WTC11 (cell line): ENCODE data around the gene PUSL1. TPM values are rescaled to one million over a fixed set of nuclear protein-coding genes. Genes with fewer than 3 reads are reported as not detected.

Experiments
- AFF4 ChIP-seq: sonication (generic); formaldehyde crosslinking; IDR thresholded peaks from 2 replicates; pipeline ENCODE4 v1.8.1; 2023; ENCODE audit warnings: mild to moderate bottlenecking, missing genetic modification reagents, borderline replicate concordance
- ATF2 ChIP-seq: sonication (generic); formaldehyde crosslinking; IDR thresholded peaks from 2 replicates; pipeline ENCODE4 v1.8.1; 2022; ENCODE audit warnings: low read depth, missing genetic modification reagents, borderline replicate concordance
- ELF4 ChIP-seq: sonication (generic); formaldehyde crosslinking; IDR thresholded peaks from 2 replicates; pipeline ENCODE4 v1.8.1; 2022; ENCODE audit warnings: low read depth, mild to moderate bottlenecking, moderate library complexity, missing genetic modification reagents
- EMX1 ChIP-seq: fragments of 250-450 bp; sonication (Bioruptor Pico); IDR thresholded peaks from 2 replicates; pipeline ENCODE4 v1.8.0; 2021; ENCODE audit warnings: mild to moderate bottlenecking
- FOXJ3 ChIP-seq: sonication (generic); formaldehyde crosslinking; IDR thresholded peaks from 2 replicates; pipeline ENCODE4 v1.9.0; 2021; ENCODE audit warnings: missing genetic modification reagents, mild to moderate bottlenecking, borderline replicate concordance
- FOXP1 ChIP-seq: sonication (generic); formaldehyde crosslinking; IDR thresholded peaks from 2 replicates; pipeline ENCODE4 v1.8.0; 2022; ENCODE audit warnings: missing genetic modification reagents, mild to moderate bottlenecking, moderate library complexity, borderline replicate concordance
- GABPB1 ChIP-seq: sonication (generic); formaldehyde crosslinking; IDR thresholded peaks from 2 replicates; pipeline ENCODE4 v1.8.1; 2023; ENCODE audit warnings: mild to moderate bottlenecking, missing genetic modification reagents
- IRF2 ChIP-seq: sonication (generic); formaldehyde crosslinking; IDR thresholded peaks from 2 replicates; pipeline ENCODE4 v1.8.0; 2022; ENCODE audit warnings: low read depth, missing genetic modification reagents, borderline replicate concordance
- MYBL2 ChIP-seq: sonication (generic); formaldehyde crosslinking; IDR thresholded peaks from 2 replicates; pipeline ENCODE4 v1.8.1; 2023; ENCODE audit warnings: mild to moderate bottlenecking, moderate library complexity, missing genetic modification reagents
- NFATC4 ChIP-seq: fragments of 250-450 bp; sonication (Bioruptor Pico); IDR thresholded peaks from 2 replicates; pipeline ENCODE4 v1.9.0; 2021; ENCODE audit warnings: mild to moderate bottlenecking
- PRRX2 ChIP-seq: fragments of 250-450 bp; sonication (Bioruptor Pico); IDR thresholded peaks from 2 replicates; pipeline ENCODE4 v1.8.0; 2021; ENCODE audit warnings: mild to moderate bottlenecking
- STAT6 ChIP-seq: sonication (generic); formaldehyde crosslinking; conservative IDR thresholded peaks from 2 replicates; pipeline ENCODE4 v1.8.1; 2023; ENCODE audit warnings: mild to moderate bottlenecking, low read depth, missing genetic modification reagents, moderate library complexity
- TEAD1 ChIP-seq: sonication (generic); formaldehyde crosslinking; IDR thresholded peaks from 2 replicates; pipeline ENCODE4 v1.8.0; 2022; ENCODE audit warnings: mild to moderate bottlenecking, missing genetic modification reagents
- ZBTB21 ChIP-seq: sonication (generic); formaldehyde crosslinking; IDR thresholded peaks from 2 replicates; pipeline ENCODE4 v1.8.1; 2023; ENCODE audit warnings: mild to moderate bottlenecking, missing genetic modification reagents, borderline replicate concordance
- ZNF121 ChIP-seq: sonication (generic); formaldehyde crosslinking; IDR thresholded peaks from 2 replicates; pipeline ENCODE4 v1.8.0; 2023; ENCODE audit warnings: missing genetic modification reagents
- ZNF281 ChIP-seq: sonication (generic); formaldehyde crosslinking; IDR thresholded peaks from 2 replicates; pipeline ENCODE4 v1.8.0; 2023; ENCODE audit warnings: mild to moderate bottlenecking, missing genetic modification reagents
- ZNF317 ChIP-seq: sonication (generic); formaldehyde crosslinking; IDR thresholded peaks from 2 replicates; pipeline ENCODE4 v1.8.1; 2023; ENCODE audit warnings: low read depth, mild to moderate bottlenecking, moderate library complexity, missing genetic modification reagents, borderline replicate concordance
- total RNA-seq: library from RNA; stranded (reverse); gene quantifications from 3 replicates; pipeline ENCODE4 v1.2.3, GENCODE V29; 2021
- TF ChIP-seq, protein P1 (sequence below): sonication (generic); formaldehyde crosslinking; IDR thresholded peaks from 2 replicates; pipeline ENCODE4 v1.8.0; 2023; ENCODE audit warnings: missing genetic modification reagents, mild to moderate bottlenecking, borderline replicate concordance
- TF ChIP-seq, protein P2 (sequence below): sonication (generic); formaldehyde crosslinking; IDR thresholded peaks from 2 replicates; pipeline ENCODE4 v1.8.1; 2022; ENCODE audit warnings: low read depth, mild to moderate bottlenecking, moderate library complexity, missing genetic modification reagents, borderline replicate concordance
- TF ChIP-seq, protein P3 (sequence below): sonication (generic); formaldehyde crosslinking; IDR thresholded peaks from 2 replicates; pipeline ENCODE4 v1.8.1; 2023; ENCODE audit warnings: mild to moderate bottlenecking, missing genetic modification reagents, moderate library complexity

PUSL1 gene
- total RNA-seq, 1 experiment from 2014 or later = 51.5 TPM

DNA sequence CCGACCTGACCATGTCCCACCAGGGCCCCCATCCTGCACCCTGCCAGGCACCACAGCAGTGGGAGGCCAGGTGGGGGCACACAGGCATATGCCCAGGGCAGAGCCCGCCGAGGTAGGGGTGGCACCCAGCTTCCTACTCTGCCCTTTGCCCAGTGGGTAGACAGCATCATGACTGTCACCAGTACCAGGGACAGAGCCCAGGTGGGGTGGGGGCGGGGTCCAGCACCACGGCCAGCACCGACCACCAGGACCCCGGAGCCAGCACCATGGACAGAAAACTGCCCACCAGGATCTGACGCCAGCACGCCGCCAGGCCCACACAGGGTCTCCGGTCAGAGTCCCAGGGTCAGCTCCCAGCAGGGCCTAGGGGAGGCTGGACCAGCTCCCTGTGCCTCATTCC lies 26.4 kb downstream of the PUSL1 start (continued):
- TF ChIP-seq EMX1 (peak; percentile 74; the same call in 1 of the 2 replicates), ZNF281 (CRISPR knock-in tag) (peak; percentile 100), TEAD1 (CRISPR knock-in tag) (peak; percentile 100), PRRX2 (peak; percentile 86; the same call in 1 of the 2 replicates), ZNF317 (CRISPR knock-in tag) (peak; percentile 93), ZBTB21 (peak; percentile 97), ELF4 (CRISPR knock-in tag) (peak; percentile 99), AFF4 (peak; percentile 99; the same call in 1 of the 2 replicates), GABPB1 (no peak; the same call in 1 of the 2 replicates), FOXJ3 (CRISPR knock-in tag) (peak; percentile 99), ATF2 (CRISPR knock-in tag) (peak; percentile 98), ZNF121 (CRISPR knock-in tag) (peak; percentile 99), NFATC4 (CRISPR knock-in tag) (peak; percentile 45; the same call in 1 of the 2 replicates), STAT6 (CRISPR knock-in tag) (0 out of 2 replicates have a peak, but pooled peaks have one; percentile 98), IRF2 (peak; percentile 98; the same call in 1 of the 2 replicates), FOXP1 (CRISPR knock-in tag) (peak; percentile 100), MYBL2 (CRISPR knock-in tag) (peak; percentile 98)
- TF ChIP-seq, protein P1, sequence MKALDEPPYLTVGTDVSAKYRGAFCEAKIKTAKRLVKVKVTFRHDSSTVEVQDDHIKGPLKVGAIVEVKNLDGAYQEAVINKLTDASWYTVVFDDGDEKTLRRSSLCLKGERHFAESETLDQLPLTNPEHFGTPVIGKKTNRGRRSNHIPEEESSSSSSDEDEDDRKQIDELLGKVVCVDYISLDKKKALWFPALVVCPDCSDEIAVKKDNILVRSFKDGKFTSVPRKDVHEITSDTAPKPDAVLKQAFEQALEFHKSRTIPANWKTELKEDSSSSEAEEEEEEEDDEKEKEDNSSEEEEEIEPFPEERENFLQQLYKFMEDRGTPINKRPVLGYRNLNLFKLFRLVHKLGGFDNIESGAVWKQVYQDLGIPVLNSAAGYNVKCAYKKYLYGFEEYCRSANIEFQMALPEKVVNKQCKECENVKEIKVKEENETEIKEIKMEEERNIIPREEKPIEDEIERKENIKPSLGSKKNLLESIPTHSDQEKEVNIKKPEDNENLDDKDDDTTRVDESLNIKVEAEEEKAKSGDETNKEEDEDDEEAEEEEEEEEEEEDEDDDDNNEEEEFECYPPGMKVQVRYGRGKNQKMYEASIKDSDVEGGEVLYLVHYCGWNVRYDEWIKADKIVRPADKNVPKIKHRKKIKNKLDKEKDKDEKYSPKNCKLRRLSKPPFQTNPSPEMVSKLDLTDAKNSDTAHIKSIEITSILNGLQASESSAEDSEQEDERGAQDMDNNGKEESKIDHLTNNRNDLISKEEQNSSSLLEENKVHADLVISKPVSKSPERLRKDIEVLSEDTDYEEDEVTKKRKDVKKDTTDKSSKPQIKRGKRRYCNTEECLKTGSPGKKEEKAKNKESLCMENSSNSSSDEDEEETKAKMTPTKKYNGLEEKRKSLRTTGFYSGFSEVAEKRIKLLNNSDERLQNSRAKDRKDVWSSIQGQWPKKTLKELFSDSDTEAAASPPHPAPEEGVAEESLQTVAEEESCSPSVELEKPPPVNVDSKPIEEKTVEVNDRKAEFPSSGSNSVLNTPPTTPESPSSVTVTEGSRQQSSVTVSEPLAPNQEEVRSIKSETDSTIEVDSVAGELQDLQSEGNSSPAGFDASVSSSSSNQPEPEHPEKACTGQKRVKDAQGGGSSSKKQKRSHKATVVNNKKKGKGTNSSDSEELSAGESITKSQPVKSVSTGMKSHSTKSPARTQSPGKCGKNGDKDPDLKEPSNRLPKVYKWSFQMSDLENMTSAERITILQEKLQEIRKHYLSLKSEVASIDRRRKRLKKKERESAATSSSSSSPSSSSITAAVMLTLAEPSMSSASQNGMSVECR (CRISPR knock-in tag) = peak; percentile 100
- TF ChIP-seq, protein P2, sequence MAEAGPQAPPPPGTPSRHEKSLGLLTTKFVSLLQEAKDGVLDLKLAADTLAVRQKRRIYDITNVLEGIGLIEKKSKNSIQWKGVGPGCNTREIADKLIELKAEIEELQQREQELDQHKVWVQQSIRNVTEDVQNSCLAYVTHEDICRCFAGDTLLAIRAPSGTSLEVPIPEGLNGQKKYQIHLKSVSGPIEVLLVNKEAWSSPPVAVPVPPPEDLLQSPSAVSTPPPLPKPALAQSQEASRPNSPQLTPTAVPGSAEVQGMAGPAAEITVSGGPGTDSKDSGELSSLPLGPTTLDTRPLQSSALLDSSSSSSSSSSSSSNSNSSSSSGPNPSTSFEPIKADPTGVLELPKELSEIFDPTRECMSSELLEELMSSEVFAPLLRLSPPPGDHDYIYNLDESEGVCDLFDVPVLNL (CRISPR knock-in tag) = peak; percentile 99
- TF ChIP-seq, protein P3, sequence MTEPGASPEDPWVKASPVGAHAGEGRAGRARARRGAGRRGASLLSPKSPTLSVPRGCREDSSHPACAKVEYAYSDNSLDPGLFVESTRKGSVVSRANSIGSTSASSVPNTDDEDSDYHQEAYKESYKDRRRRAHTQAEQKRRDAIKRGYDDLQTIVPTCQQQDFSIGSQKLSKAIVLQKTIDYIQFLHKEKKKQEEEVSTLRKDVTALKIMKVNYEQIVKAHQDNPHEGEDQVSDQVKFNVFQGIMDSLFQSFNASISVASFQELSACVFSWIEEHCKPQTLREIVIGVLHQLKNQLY (CRISPR knock-in tag) = peak; percentile 99
